HCT116 (cell line): Measurements from ENCODE around the gene ABCG1. TPM values are rescaled to one million over a fixed set of nuclear protein-coding genes. Genes with fewer than 3 reads are reported as not detected.

Source experiments
- ATAC-seq: fragments of 200-7000 bp; cut with Tn5 transposase; 2 replicates; pipeline ENCODE4 v1.9.1; 2020; ENCODE audit warnings: mild to moderate bottlenecking, moderate library complexity
- BruUV-seq: library from RNA; stranded (reverse); fragments of 400-500 nt; replicated peaks from 2 replicates; lab custom pipeline; 2021; lab: Mats Ljungman, UMichigan
- CTCF ChIA-PET: fragments of 300-600 bp; sonication (Branson Sonifier 250); formaldehyde crosslinking; loops from one replicate; lab custom pipeline; 2021; ENCODE audit warnings: antibody characterized with exemption; lab: Charles Lee
- POLR2A ChIA-PET: fragments of 300-600, 350-600 bp; sonication (Branson Sonifier 250); formaldehyde crosslinking; loops from one replicate; lab custom pipeline; 2021; ENCODE audit warnings: antibody characterized with exemption; lab: Charles Lee
- RAD21 ChIA-PET, 2 experiments: fragments of 300-600 bp; sonication (Branson Sonifier 250); formaldehyde crosslinking; loops; one replicate each; lab custom pipeline; 2023; ENCODE audit warnings: low total read pairs in 2 of 2; ENCODE audit not compliant: uncharacterized antibody in 2 of 2, unreplicated experiment in 2 of 2, low non-redundant PET in 1 of 2; lab: Charles Lee
- DNase-seq: peaks from one replicate; pipeline ENCODE4 v3.0.0-alpha.2; 2010; ENCODE audit warnings: low read depth, low spot score
- H2AFZ ChIP-seq: fragments of 200-600 bp; shearing (Covaris generic), sonication (generic); 2 replicates; pipeline ENCODE4 v1.6.1; 2017; ENCODE audit warnings: low read depth, mixed run types, mixed read lengths, antibody characterized with exemption, low read length; ENCODE audit not compliant: poor library complexity, severe bottlenecking
- H3K27ac ChIP-seq: 2 replicates; pipeline ENCODE4 v1.5.1; 2012; ENCODE audit warnings: low read depth, low read length
- H3K27me3 ChIP-seq: fragments of 200-600 bp; sonication (generic); 2 replicates; pipeline ENCODE4 v1.6.1; 2016; ENCODE audit warnings: mixed run types, low read length, mixed read lengths; ENCODE audit not compliant: insufficient read depth
- H3K36me3 ChIP-seq, 2 experiments: fragments of 200-500 bp in 1 of 2; fragments of 200-600 bp in 1 of 2; sonication (Bioruptor generic) in 1 of 2; sonication (generic) in 1 of 2; 2 replicates each; pipeline versions ENCODE4 v1.5.1 to v1.6.1; 2014 to 2016; ENCODE audit warnings: low read length in 2 of 2, inconsistent platforms in 1 of 2, mixed read lengths in 1 of 2, mixed run types in 1 of 2; ENCODE audit not compliant: insufficient read depth in 2 of 2, control insufficient read depth in 1 of 2
- H3K4me1 ChIP-seq, 2 experiments: fragments of 200-600 bp in 1 of 2; sonication (generic) in 1 of 2; 2 replicates each; pipeline versions ENCODE4 v1.5.1 to v1.6.1; 2012 to 2017; ENCODE audit warnings: low read length in 2 of 2, inconsistent platforms in 1 of 2, mild to moderate bottlenecking in 1 of 2, mixed read lengths in 1 of 2, mixed run types in 1 of 2, moderate library complexity in 1 of 2; ENCODE audit not compliant: insufficient read depth in 2 of 2, control insufficient read depth in 1 of 2
- H3K4me2 ChIP-seq: fragments of 200-600 bp; sonication (generic); 2 replicates; pipeline ENCODE4 v1.6.1; 2017; ENCODE audit warnings: mixed run types, low read length, mixed read lengths
- H3K4me3 ChIP-seq, 2 experiments: fragments of 200-600 bp in 1 of 2; sonication (generic) in 1 of 2; replicated peaks in 1 of 2; 2 replicates each; pipeline ENCODE4 v1.5.1; 2011 to 2016; ENCODE audit warnings: low read length in 2 of 2, control low read depth in 1 of 2, low read depth in 1 of 2, mild to moderate bottlenecking in 1 of 2, mixed read lengths in 1 of 2, mixed run types in 1 of 2
- H3K79me2 ChIP-seq: fragments of 200-600 bp; sonication (generic); 2 replicates; pipeline ENCODE4 v1.6.1; 2017; ENCODE audit warnings: mild to moderate bottlenecking, mixed run types, low read length, moderate library complexity, mixed read lengths; ENCODE audit not compliant: insufficient read depth
- H3K9ac ChIP-seq: fragments of 200-600 bp; sonication (generic); 2 replicates; pipeline ENCODE4 v1.6.1; 2016; ENCODE audit warnings: low read length, mixed read lengths
- H3K9me2 ChIP-seq: fragments of 200-600 bp; sonication (generic), shearing (Covaris generic); 2 replicates; pipeline ENCODE4 v1.6.1; 2017; ENCODE audit warnings: mixed run types, mild to moderate bottlenecking, moderate library complexity; ENCODE audit not compliant: insufficient read depth
- H3K9me3 ChIP-seq, 2 experiments: fragments of 200-500 bp in 1 of 2; fragments of 200-600 bp in 1 of 2; sonication (Bioruptor generic) in 1 of 2; sonication (generic) in 1 of 2; 2 replicates each; pipeline ENCODE4 v1.6.1; 2014 to 2017; ENCODE audit warnings: low read length in 2 of 2, mixed read lengths in 2 of 2, inconsistent platforms in 1 of 2, low read depth in 1 of 2, mild to moderate bottlenecking in 1 of 2, mixed run types in 1 of 2, moderate library complexity in 1 of 2; ENCODE audit not compliant: control insufficient read depth in 1 of 2, insufficient read depth in 1 of 2
- H4K20me1 ChIP-seq: fragments of 200-600 bp; sonication (generic), shearing (Covaris generic); 2 replicates; pipeline ENCODE4 v1.6.1; 2017; ENCODE audit warnings: mixed run types, mild to moderate bottlenecking, moderate library complexity; ENCODE audit not compliant: insufficient read depth
- ATF3 ChIP-seq: IDR thresholded peaks from 2 replicates; pipeline ENCODE4 v1.6.1; 2012
- CBX3 ChIP-seq: IDR thresholded peaks from 2 replicates; pipeline ENCODE4 v1.6.1; 2012; ENCODE audit warnings: low read depth
- CEBPB ChIP-seq: IDR thresholded peaks from 2 replicates; pipeline ENCODE4 v1.6.1; 2012; ENCODE audit warnings: low read depth
- CTCF ChIP-seq, 3 experiments: fragments of 200-600 bp in 1 of 3; sonication (generic) in 1 of 3; IDR thresholded peaks in 2 of 3; conservative IDR thresholded peaks in 1 of 3; 2 replicates each; pipeline ENCODE4 v1.5.1; 2012 to 2017; ENCODE audit warnings: low read depth in 2 of 3, low read length in 2 of 3, antibody characterized with exemption in 1 of 3, borderline replicate concordance in 1 of 3, control low read depth in 1 of 3, mild to moderate bottlenecking in 1 of 3, mixed read lengths in 1 of 3, mixed run types in 1 of 3, moderate library complexity in 1 of 3; ENCODE audit not compliant: insufficient read depth in 1 of 3
- ELF1 ChIP-seq: IDR thresholded peaks from 2 replicates; pipeline ENCODE4 v1.6.1; 2012; ENCODE audit warnings: low read depth, borderline replicate concordance
- EZH2 ChIP-seq: fragments of 200-600 bp; sonication (generic); IDR thresholded peaks from 2 replicates; pipeline ENCODE4 v1.6.1; 2017; ENCODE audit warnings: antibody characterized with exemption, mixed run types
- EZH2phosphoT487 ChIP-seq: fragments of 200-600 bp; IDR thresholded peaks from 2 replicates; pipeline ENCODE4 v1.6.1; 2018; ENCODE audit warnings: antibody characterized with exemption, borderline replicate concordance
- FOSL1 ChIP-seq: IDR thresholded peaks from 2 replicates; pipeline ENCODE4 v1.6.1; 2012; ENCODE audit warnings: low read depth
- JUND ChIP-seq: IDR thresholded peaks from 2 replicates; pipeline ENCODE4 v1.6.1; 2012
- POLR2A ChIP-seq: IDR thresholded peaks from 2 replicates; pipeline ENCODE4 v1.7.0; 2011; ENCODE audit warnings: borderline replicate concordance; ENCODE audit not compliant: insufficient read depth, insufficient read length; ENCODE audit errors: extremely low read depth
- POLR2AphosphoS5 ChIP-seq: IDR thresholded peaks from 2 replicates; pipeline ENCODE4 v1.6.1; 2011; ENCODE audit warnings: mild to moderate bottlenecking, low read depth, low read length, moderate library complexity
- REST ChIP-seq: IDR thresholded peaks from 2 replicates; pipeline ENCODE4 v1.6.1; 2012; ENCODE audit warnings: low read depth
- SIN3A ChIP-seq: IDR thresholded peaks from 2 replicates; pipeline ENCODE4 v1.6.1; 2012; ENCODE audit warnings: low read depth
- SP1 ChIP-seq: IDR thresholded peaks from 2 replicates; pipeline ENCODE4 v1.6.1; 2012; ENCODE audit warnings: low read depth
- SRF ChIP-seq: IDR thresholded peaks from 2 replicates; pipeline ENCODE4 v1.6.1; 2012; ENCODE audit warnings: low read depth
- TCF7L2 ChIP-seq: IDR thresholded peaks from 2 replicates; pipeline ENCODE4 v1.7.0; 2011; ENCODE audit warnings: borderline replicate concordance, inconsistent platforms; ENCODE audit not compliant: insufficient read depth, insufficient read length; ENCODE audit errors: extremely low read depth
- ZFX ChIP-seq: fragments of 450-650 bp; IDR thresholded peaks from 2 replicates; pipeline ENCODE4 v1.6.1; 2017
- intact Hi-C: fragments of 100-400 bp; cut with micrococcal nuclease; formaldehyde crosslinking; loops from 2 replicates; pipeline ENCODE4 v1.10.0; 2022
- total RNA-seq: library from RNA; stranded (reverse); gene quantifications from one replicate; pipeline ENCODE4 v1.2.1, GENCODE V29; 2021; ENCODE audit not compliant: unreplicated experiment

ABCG1 gene
- total RNA-seq, 1 experiment from 2014 or later = 1.6 TPM

DNA sequence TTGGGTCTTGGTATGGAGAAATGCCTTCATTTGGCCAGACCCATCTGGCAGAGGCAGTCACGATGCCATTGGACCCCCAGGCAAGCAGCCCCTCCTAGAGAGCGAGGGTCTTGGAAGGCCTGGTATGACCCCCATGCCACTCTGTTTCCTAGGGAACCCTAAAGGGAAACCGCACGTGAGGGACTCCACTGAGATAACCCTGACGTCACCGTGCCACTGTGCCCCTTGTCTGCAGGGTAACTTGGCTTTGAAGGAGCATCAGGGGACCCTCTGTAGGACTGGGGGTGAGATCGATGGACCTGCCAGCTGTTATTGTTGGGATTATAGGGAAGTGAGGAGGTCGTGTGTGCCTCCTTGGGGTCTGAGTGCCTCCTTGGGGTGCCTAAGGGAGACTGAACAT lies 34.5 kb downstream of the ABCG1 start:
- ChIA-PET RAD21 (no interaction called here), POLR2A (no interaction called here), CTCF (no interaction called here)
- TF ChIP-seq EZH2 (no peak), POLR2AphosphoS5 (no peak), JUND (no peak), POLR2A (no peak), EZH2phosphoT487 (no peak), SP1 (no peak), ATF3 (no peak), SRF (no peak)
- intact Hi-C loops = no loop called here
- H3K36me3 ChIP-seq = no peaks in the 10 kb centered on the region
- no peak overlapping the region for H3K9ac ChIP-seq
- H2AFZ ChIP-seq = no peak overlapping the region
- H3K9me2 ChIP-seq = no peaks in the 10 kb centered on the region
- H3K27ac ChIP-seq = no peak overlapping the region
- H3K27me3 ChIP-seq = peaks cover 9% of the 10 kb centered on the region
- no peak overlapping the region for H3K4me2 ChIP-seq
- DNase-seq = no peak
- ATAC-seq = no peak
- no peaks in the 10 kb centered on the region for H3K79me2 ChIP-seq
- no TSS peak for BruUV-seq
- no peaks in the 10 kb centered on the region for H3K4me1 ChIP-seq
- H3K9me3 ChIP-seq = no peaks in the 10 kb centered on the region
- H3K4me3 ChIP-seq = no peak overlapping the region
- no peaks in the 10 kb centered on the region for H4K20me1 ChIP-seq

GRCh38 chr21:42254083-42254482 lies 35.1 kb downstream of the ABCG1 start:
- H4K20me1 ChIP-seq = no peaks in the 10 kb centered on the region
- no peaks in the 10 kb centered on the region for H3K36me3 ChIP-seq
- H3K9ac ChIP-seq = no peak overlapping the region
- ChIA-PET POLR2A (no interaction called here), RAD21 (no interaction called here), CTCF (no interaction called here)
- H3K27ac ChIP-seq = no peak overlapping the region
- ATAC-seq (no peak), DNase-seq (no peak)
- no TSS peak for BruUV-seq
- peaks cover 9% of the 10 kb centered on the region for H3K27me3 ChIP-seq
- H2AFZ ChIP-seq = no peak overlapping the region
- H3K9me2 ChIP-seq = no peaks in the 10 kb centered on the region
- H3K4me3 ChIP-seq = no peak overlapping the region
- H3K4me1 ChIP-seq = no peaks in the 10 kb centered on the region
- no peaks in the 10 kb centered on the region for H3K9me3 ChIP-seq
- H3K79me2 ChIP-seq = no peaks in the 10 kb centered on the region
- intact Hi-C loops = no loop called here
- no peak overlapping the region for H3K4me2 ChIP-seq
- TF ChIP-seq EZH2phosphoT487 (no peak), SIN3A (no peak), POLR2AphosphoS5 (no peak), CBX3 (no peak), ZFX (no peak), EZH2 (no peak), FOSL1 (no peak), JUND (no peak), CEBPB (no peak), ATF3 (no peak), TCF7L2 (no peak), REST (no peak), CTCF (IDR thresholded peaks at IDR 0.05 in 2 of 3, conservative IDR thresholded peaks at IDR 0.05 in 1 of 3; ENCODE audit: borderline replicate concordance in 1 of 3, insufficient read depth in 1 of 3, low read depth in 2 of 3, low read length in 2 of 3) (no peak), SRF (no peak), ELF1 (no peak)
